HG03097 (cell line): ENCODE results near the gene LIAS.

Experiments used
- ATAC-seq: cut with Tn5 transposase; IDR thresholded peaks from one replicate; pipeline ENCODE4 v1.9.1; 2021; ENCODE audit not compliant: unreplicated experiment, low FRiP score

LIAS gene

DNA sequence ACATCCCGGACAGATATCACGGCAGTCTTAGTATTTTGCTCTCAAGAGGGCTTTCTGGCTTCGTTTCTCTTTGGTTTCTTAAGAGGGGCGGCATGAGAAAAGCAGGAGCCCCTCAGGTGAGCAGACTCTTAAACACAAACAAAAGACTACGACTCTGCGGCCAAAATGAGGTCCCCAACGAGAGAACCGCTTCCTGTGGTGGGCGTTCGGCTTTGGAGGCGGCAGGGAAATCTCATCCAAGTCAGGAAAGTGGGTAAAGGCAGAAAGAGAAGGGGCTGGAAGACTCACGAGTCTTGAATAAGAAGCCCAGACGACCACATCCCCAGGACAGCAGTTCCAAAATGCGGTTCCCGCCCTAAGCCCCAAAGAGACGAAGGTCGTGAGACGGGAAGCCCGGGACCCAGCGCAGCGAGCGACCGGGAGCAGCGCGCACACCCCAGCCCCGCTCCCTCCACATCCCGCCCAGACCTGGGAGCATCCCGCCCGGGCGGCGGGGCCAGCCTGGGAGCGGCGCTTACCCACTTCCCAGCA lies 68.0 kb downstream of the LIAS start:
- ATAC-seq: no peak

DNA sequence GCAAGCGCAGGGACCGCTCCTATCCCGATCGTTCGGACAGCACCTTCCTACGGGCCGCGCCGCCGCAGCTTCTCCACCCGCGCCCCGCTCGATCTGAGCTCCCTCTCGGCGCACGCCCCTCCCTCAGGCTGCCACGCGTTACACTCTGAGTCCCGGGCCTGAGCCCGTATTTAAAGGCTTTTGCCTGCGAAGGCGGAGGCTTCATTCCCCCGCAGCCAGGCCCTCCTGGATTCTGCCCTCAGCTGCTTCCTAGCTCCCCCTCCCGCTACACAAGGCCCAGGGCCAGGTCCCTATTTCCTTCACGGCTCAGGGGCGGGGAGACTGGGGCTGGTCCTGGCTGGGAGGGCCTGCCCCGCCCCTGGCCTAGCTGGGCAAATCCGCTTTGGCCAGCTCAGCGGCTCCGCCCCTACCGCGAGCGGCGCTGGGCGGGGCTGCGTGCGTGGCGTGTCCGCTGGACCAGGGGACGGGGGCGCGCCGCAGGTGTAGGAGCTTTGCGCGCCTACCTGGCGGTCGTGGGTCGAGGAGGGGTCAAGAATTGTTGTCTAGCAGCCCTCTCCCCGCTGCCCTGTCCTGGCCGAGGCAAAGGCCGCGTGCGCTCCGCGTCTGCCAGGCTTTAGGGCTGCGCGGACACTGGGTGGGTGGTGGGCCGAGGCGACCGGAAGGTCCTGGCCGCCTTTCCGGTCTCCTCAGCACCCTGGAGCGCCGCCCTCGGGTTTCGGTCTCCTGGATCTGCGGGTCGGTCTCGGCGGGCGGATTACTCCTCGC lies 68.6 kb downstream of the LIAS start, which contains the start of gene UGDH:
UGDH (minus strand) TSS at position 144 of the 765 bp plus-strand sequence. CDS start 5,927 bp downstream, outside the sequence.
- peak; percentile 94 for ATAC-seq

DNA sequence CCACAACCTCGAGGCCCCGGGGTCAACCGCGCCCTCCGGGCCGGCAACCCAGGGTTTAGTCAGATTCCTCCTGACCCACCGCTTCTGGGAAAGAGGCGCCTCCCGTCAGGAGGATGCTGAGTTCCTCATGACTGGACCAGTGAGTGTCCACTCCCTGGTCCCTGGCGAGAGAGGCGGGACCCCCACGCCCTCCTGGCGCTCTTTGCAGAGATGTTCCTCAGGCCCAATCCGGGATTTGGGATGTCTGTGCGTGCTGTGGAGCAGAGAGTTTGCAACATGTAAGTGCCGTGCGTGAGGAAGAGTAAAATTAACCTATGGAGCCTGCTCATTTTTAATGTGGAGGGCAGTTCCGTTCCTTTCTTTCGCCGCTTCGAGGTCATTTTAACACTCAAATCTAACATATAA lies 69.2 kb downstream of the LIAS start:
- no peak for ATAC-seq
